ENCODE results near the gene FXYD7. TPM values are rescaled to one million over a fixed set of nuclear protein-coding genes. Genes with fewer than 3 reads are reported as not detected.

The FXYD7 gene
- total and polyA plus RNA-seq, 2 donors from 2014 or later: 0.94 TPM; not detected in 1

DNA sequence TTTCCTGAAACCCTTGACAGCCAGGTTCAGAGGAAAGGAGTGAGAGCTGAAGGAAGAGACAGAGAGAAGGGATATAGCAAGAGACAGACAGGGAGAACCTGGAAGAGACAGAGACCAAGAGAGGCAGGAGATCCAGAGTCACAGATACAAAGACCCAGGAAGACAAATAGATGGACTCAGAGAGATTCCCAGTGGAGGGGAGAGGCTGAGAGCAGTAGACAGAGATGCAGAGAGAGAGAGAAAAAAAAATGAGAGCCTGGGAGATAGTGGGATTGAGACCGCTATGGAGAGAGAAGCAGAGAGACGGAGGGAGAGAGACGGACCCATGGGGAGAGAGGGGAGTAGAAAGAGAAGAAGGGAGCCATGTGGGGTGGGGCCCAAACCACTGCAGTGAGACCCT, 763 bp downstream of the FXYD7 start:
- Histone ChIP-seq H3K9me3 (ENCODE audit: control insufficient read depth in 2 of 3, insufficient read depth in 1 of 3, low read length in 3 of 3) (no peaks in the 10 kb centered on the region), H3K36me3 (ENCODE audit: control insufficient read depth in 2 of 3, insufficient read depth in 3 of 3, low read length in 3 of 3) (no peaks in the 10 kb centered on the region), H3K4me1 (ENCODE audit: control insufficient read depth in 2 of 3, insufficient read depth in 2 of 3, low read depth in 1 of 3, low read length in 3 of 3) (peaks cover 0 to 8% (median 2%) of the 10 kb centered on the region in 3 donors), H3K27ac (ENCODE audit: low read depth in 2 of 2, low read length in 2 of 2) (no peak overlapping the region), H3K9ac (ENCODE audit: low read length in 3 of 3) (no peak overlapping the region), H3K27me3 (ENCODE audit: control insufficient read depth, insufficient read depth, low read length) (peaks cover 4% of the 10 kb centered on the region), H3K4me3 (ENCODE audit: low read length in 3 of 3) (no peak overlapping the region)
- intact Hi-C loops (cut with DNase I): no loop called here
- FAIRE-seq (no peak), DNase-seq (no peak)
- TF ChIP-seq, protein P1, sequence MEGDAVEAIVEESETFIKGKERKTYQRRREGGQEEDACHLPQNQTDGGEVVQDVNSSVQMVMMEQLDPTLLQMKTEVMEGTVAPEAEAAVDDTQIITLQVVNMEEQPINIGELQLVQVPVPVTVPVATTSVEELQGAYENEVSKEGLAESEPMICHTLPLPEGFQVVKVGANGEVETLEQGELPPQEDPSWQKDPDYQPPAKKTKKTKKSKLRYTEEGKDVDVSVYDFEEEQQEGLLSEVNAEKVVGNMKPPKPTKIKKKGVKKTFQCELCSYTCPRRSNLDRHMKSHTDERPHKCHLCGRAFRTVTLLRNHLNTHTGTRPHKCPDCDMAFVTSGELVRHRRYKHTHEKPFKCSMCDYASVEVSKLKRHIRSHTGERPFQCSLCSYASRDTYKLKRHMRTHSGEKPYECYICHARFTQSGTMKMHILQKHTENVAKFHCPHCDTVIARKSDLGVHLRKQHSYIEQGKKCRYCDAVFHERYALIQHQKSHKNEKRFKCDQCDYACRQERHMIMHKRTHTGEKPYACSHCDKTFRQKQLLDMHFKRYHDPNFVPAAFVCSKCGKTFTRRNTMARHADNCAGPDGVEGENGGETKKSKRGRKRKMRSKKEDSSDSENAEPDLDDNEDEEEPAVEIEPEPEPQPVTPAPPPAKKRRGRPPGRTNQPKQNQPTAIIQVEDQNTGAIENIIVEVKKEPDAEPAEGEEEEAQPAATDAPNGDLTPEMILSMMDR (IDR thresholded peaks at IDR 0.05; ENCODE audit: borderline replicate concordance, extremely low read depth, insufficient read depth): no peak

DNA sequence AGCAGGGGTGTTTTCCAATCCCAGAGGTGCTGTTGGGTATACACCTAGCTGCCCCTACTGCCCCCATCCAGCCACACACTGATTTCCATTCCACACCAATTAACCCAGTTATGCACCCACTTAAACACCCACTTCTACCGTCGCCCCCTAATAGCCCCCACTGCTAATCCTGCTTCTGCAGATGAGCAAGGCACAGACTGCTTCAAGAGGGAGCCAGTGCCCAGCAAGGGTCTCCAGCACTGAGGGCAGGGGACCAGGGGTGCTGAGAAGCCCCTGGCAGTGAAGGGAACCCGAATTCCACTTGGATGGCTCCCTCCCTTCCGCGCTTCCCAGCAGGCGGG, 1.2 kb downstream of the FXYD7 start:
- H3K9ac ChIP-seq (ENCODE audit: low read length in 3 of 3): no peak overlapping the region
- no peaks in the 10 kb centered on the region for H3K36me3 ChIP-seq (ENCODE audit: control insufficient read depth in 2 of 3, insufficient read depth in 3 of 3, low read length in 3 of 3)
- DNase-seq (peak in 1 of 5 donors; percentile 60), FAIRE-seq (no peak)
- H3K9me3 ChIP-seq (ENCODE audit: control insufficient read depth in 2 of 3, insufficient read depth in 1 of 3, low read length in 3 of 3): no peaks in the 10 kb centered on the region
- no peak overlapping the region for H3K4me3 ChIP-seq (ENCODE audit: low read length in 3 of 3)
- intact Hi-C loops (cut with DNase I): no loop called here
- peaks cover 0 to 8% (median 2%) of the 10 kb centered on the region in 3 donors for H3K4me1 ChIP-seq (ENCODE audit: control insufficient read depth in 2 of 3, insufficient read depth in 2 of 3, low read depth in 1 of 3, low read length in 3 of 3)
- H3K27me3 ChIP-seq (ENCODE audit: control insufficient read depth, insufficient read depth, low read length): peaks cover 4% of the 10 kb centered on the region
- no peak overlapping the region for H3K27ac ChIP-seq (ENCODE audit: low read depth in 2 of 2, low read length in 2 of 2)
- TF ChIP-seq, protein P1 (IDR thresholded peaks at IDR 0.05; ENCODE audit: borderline replicate concordance, extremely low read depth, insufficient read depth): no peak

DNA sequence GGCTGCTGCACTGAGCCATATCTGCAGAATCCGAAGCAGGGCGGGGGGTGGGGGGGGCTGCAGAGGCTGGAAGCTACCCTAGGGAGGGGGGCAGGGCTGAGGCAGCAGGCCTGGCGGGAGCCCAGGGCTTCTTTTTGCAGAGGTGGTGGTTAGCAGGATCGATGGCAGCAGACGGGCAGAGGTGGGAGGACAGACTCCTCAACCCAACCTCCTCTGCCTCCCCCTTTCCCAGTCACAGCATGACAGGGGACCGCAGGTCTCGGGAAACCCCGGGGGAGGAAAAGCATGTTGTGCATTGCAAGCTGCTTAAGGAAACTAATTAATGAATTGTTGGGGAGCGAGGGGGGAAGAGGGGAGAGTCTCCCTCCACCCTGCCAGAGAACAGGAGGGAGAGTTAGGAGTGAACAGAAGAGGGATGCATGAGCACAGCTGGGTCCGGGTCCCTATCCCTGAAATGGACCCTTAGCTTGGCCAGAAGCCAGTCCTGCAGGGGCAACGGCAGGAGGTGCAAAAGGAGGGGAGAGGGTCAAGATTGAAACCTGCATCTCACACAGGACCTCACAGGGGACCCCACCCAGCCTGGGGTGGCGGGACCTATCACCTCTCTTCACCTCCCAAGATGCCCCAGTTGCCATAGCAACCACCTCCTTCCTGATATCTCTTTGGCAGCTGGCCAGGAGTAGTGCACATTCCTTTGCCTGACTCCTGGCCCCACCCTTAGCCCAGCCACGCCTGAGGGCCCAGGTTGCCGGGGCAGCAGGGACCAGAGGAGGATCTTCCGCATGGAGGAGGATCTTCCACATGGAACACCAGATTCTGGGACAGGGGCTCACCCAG, 1.8 kb downstream of the FXYD7 start:
- Histone ChIP-seq H3K9ac (ENCODE audit: low read length in 3 of 3) (no peak overlapping the region), H3K27me3 (ENCODE audit: control insufficient read depth, insufficient read depth, low read length) (peaks cover 4% of the 10 kb centered on the region), H3K36me3 (ENCODE audit: control insufficient read depth in 2 of 3, insufficient read depth in 3 of 3, low read length in 3 of 3) (no peaks in the 10 kb centered on the region), H3K9me3 (ENCODE audit: control insufficient read depth in 2 of 3, insufficient read depth in 1 of 3, low read length in 3 of 3) (no peaks in the 10 kb centered on the region), H3K27ac (ENCODE audit: low read depth in 2 of 2, low read length in 2 of 2) (no peak overlapping the region), H3K4me1 (ENCODE audit: control insufficient read depth in 2 of 3, insufficient read depth in 2 of 3, low read depth in 1 of 3, low read length in 3 of 3) (peaks cover 0 to 8% (median 2%) of the 10 kb centered on the region in 3 donors), H3K4me3 (ENCODE audit: low read length in 3 of 3) (no peak overlapping the region)
- intact Hi-C loops (cut with DNase I): no loop called here
- FAIRE-seq: no peak
- DNase-seq: peak; percentile 78 to 91 (median 88)
- TF ChIP-seq, protein P1 (IDR thresholded peaks at IDR 0.05; ENCODE audit: borderline replicate concordance, extremely low read depth, insufficient read depth): no peak

Data from kidney (tissue), 14 donors.